Thyroid gland (tissue), 4 donors: ENCODE data around the gene IHH.

Experiments
- POLR2A ChIP-seq, 2 donors: fragments of 450-650 bp; IDR thresholded peaks; one replicate each; pipeline ENCODE4 v1.6.1; 2017; ENCODE audit warnings: antibody characterized with exemption in 2 of 2, mild to moderate bottlenecking in 2 of 2, moderate library complexity in 1 of 2
- TF ChIP-seq, protein P1 (sequence below), 6 experiments: fragments of 200-600 bp in 3 of 6; fragments of 450-650 bp in 3 of 6; sonication (generic) in 3 of 6; IDR thresholded peaks; one replicate each; pipeline ENCODE4 v1.5.1; 2016 to 2019; ENCODE audit warnings: antibody characterized with exemption in 6 of 6, mild to moderate bottlenecking in 2 of 6, inconsistent platforms in 1 of 6, moderate library complexity in 1 of 6

GRCh38 chr2:219028141-219028540 lies 32.6 kb downstream of the IHH start:
- TF ChIP-seq, protein P1, sequence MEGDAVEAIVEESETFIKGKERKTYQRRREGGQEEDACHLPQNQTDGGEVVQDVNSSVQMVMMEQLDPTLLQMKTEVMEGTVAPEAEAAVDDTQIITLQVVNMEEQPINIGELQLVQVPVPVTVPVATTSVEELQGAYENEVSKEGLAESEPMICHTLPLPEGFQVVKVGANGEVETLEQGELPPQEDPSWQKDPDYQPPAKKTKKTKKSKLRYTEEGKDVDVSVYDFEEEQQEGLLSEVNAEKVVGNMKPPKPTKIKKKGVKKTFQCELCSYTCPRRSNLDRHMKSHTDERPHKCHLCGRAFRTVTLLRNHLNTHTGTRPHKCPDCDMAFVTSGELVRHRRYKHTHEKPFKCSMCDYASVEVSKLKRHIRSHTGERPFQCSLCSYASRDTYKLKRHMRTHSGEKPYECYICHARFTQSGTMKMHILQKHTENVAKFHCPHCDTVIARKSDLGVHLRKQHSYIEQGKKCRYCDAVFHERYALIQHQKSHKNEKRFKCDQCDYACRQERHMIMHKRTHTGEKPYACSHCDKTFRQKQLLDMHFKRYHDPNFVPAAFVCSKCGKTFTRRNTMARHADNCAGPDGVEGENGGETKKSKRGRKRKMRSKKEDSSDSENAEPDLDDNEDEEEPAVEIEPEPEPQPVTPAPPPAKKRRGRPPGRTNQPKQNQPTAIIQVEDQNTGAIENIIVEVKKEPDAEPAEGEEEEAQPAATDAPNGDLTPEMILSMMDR (IDR thresholded peaks at IDR 0.05), result no peak
- no peak for TF ChIP-seq POLR2A (IDR thresholded peaks at IDR 0.05)
